ENCODE data around the gene ADGRF4.

- TF ChIP-seq CTCF (conservative IDR thresholded peaks at IDR 0.05) (no peak), EZH2 (IDR thresholded peaks at IDR 0.05; ENCODE audit: low read depth) (no peak)
Measured at GRCh38 chr6:47766445-47766844, 68.1 kb downstream of the ADGRF4 start.

All from PC-9 (cell line).